Stimulated activated naive CD8-positive, alpha-beta T cell treated with anti-CD3 and anti-CD28 coated beads, Interleukin-15, Interleukin-2, amounts not matched to agents 100 U/mL and 50 U/mL, for 24 hours (primary cell): ENCODE measurements around the gene SIGMAR1.

Source experiments
- ATAC-seq: fragments of 150-1000 bp; cut with Tn5 transposase; one replicate; pipeline ENCODE4 v1.10.0; 2021
- DNase-seq: peaks from one replicate; pipeline ENCODE4 v3.0.0; 2021

Gene SIGMAR1

GRCh38 chr9:34637356-34638137 is at the start of gene SIGMAR1:
TSS of gene SIGMAR1 (minus strand) at chr9:34637787. CDS start at chr9:34637697, 90 bp downstream.
- DNase-seq, result peak; percentile 96
- peak; percentile 92 for ATAC-seq

- DNase-seq (no peak), ATAC-seq (no peak)
These were observed 49.1 kb upstream of the SIGMAR1 start for GRCh38 chr9:34686732-34687131.

GRCh38 chr9:34686231-34686630 is 48.6 kb upstream of the SIGMAR1 start:
- ATAC-seq (no peak), DNase-seq (no peak)

GRCh38 chr9:34685591-34685990 is 48.0 kb upstream of the SIGMAR1 start:
- no peak for DNase-seq
- no peak for ATAC-seq

- no peak for ATAC-seq
- DNase-seq, result no peak
These were observed 47.2 kb upstream of the SIGMAR1 start for GRCh38 chr9:34684816-34685215.

GRCh38 chr9:34684145-34684544 is 46.6 kb upstream of the SIGMAR1 start:
- DNase-seq, result peak; percentile 28
- ATAC-seq, result peak; percentile 94

- DNase-seq, result no peak
- ATAC-seq, result no peak
These were observed 38.3 kb upstream of the SIGMAR1 start for GRCh38 chr9:34675869-34676268.

GRCh38 chr9:34675048-34675714 is 37.6 kb upstream of the SIGMAR1 start:
- ATAC-seq, result peak; percentile 77
- peak; percentile 77 for DNase-seq

GRCh38 chr9:34674440-34674839 is 36.9 kb upstream of the SIGMAR1 start:
- DNase-seq (no peak), ATAC-seq (no peak)

- ATAC-seq (no peak), DNase-seq (no peak)
These were observed 33.7 kb upstream of the SIGMAR1 start for GRCh38 chr9:34671307-34671706.

- ATAC-seq (no peak), DNase-seq (no peak)
These were observed 32.4 kb upstream of the SIGMAR1 start for GRCh38 chr9:34669809-34670562.

- DNase-seq (peak; percentile 87), ATAC-seq (peak; percentile 75)
These were observed 28.0 kb upstream of the SIGMAR1 start for GRCh38 chr9:34665381-34666250.

GRCh38 chr9:34665067-34665380 is 27.4 kb upstream of the SIGMAR1 start:
- DNase-seq (no peak), ATAC-seq (no peak)

GRCh38 chr9:34664281-34665066 is 26.9 kb upstream of the SIGMAR1 start:
- peak; percentile 71 for DNase-seq
- ATAC-seq, result peak; percentile 55

GRCh38 chr9:34663303-34663605 is 25.7 kb upstream of the SIGMAR1 start:
- no peak for DNase-seq
- ATAC-seq, result no peak

GRCh38 chr9:34662526-34663302 is 25.1 kb upstream of the SIGMAR1 start, which contains the start of gene CCL27:
TSS of gene CCL27 (minus strand) at chr9:34662657. CDS start at chr9:34662633, 24 bp downstream.
- no peak for ATAC-seq
- no peak for DNase-seq

- DNase-seq (no peak), ATAC-seq (no peak)
These were observed 22.1 kb upstream of the SIGMAR1 start for GRCh38 chr9:34659592-34660253.

- no peak for DNase-seq
- ATAC-seq, result no peak
These were observed 20.9 kb upstream of the SIGMAR1 start for GRCh38 chr9:34658461-34658860.

GRCh38 chr9:34656992-34657391 is 19.4 kb upstream of the SIGMAR1 start:
- ATAC-seq (no peak), DNase-seq (no peak)

GRCh38 chr9:34655394-34655793 is 17.8 kb upstream of the SIGMAR1 start:
- no peak for ATAC-seq
- no peak for DNase-seq
